HG02885 (cell line): ENCODE data around the gene SON.
"Not testable (repeated sequence)": the region's sequence is repeated elsewhere in the genome, so short reads cannot be mapped to it uniquely, and the experiment has no call there.

Experiments
- ATAC-seq: cut with Tn5 transposase; IDR thresholded peaks from one replicate; pipeline ENCODE4 v1.9.1; 2021; ENCODE audit warnings: mild to moderate bottlenecking; ENCODE audit not compliant: unreplicated experiment, poor library complexity

Gene SON

GRCh38 chr21:33566514-33566913 lies 23.7 kb downstream of the SON start:
- no peak for ATAC-seq

DNA sequence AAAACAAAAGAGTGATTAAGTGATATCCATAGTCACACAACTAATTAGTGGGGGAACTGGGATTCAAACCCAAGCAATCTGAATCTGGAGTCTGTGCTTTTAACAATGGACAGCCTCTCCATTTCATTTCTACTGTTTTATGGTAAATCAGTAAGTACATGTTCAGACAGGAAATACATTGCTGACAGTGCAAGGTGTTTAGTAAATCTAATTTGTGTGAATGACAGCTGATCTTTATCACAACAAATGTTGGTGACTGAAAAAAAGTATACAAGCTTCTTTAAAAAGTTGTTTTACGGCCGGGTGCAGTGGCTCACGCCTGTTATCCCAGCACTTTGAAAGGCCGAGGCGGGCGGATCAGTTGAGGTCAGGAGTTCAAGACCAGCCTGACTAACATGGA lies 25.1 kb downstream of the SON start:
- ATAC-seq, result no peak

- ATAC-seq, result no peak
Observed at GRCh38 chr21:33568448-33568847, 25.6 kb downstream of the SON start.

DNA sequence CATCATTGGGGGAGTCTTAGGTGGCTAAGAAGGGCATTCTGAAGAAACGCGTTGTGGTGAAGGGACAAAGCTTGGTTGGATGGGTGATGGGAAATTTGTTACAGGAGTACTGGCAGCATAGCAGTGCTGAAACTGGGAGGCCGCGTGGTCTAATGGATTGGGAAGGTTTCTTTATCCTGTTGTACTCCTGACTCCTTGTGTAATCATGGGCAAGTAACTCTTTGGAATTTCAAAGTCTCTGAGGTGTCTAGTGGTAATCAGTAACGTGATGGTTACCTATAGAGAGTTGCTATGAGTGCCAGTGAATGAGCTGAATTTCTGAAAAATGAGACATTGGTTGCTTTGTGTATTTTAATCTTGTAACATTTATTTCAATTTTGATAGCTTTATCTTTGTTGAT lies 27.2 kb downstream of the SON start:
- no peak for ATAC-seq

DNA sequence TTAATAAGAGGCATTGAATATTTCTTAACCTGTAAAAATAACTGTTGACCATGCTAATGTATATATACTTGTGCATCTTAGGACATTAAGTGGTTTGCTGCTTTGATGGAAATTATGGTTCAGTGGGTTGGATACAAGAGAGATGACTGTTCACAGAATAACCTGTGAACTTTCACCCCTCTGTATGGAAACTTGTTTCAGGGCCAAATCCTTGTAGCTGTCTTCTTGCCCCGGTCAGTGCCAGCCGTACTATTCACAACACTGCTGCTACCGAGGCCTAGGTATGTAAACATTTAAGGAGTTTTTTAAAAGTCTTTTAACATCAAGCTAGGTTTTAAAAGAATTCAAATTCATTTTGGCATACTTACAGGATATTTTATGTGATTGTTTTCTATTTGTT lies 29.5 kb downstream of the SON start:
- ATAC-seq, result no peak

- not testable (repeated sequence) for ATAC-seq
Observed at GRCh38 chr21:33576741-33577141, 33.9 kb downstream of the SON start.

DNA sequence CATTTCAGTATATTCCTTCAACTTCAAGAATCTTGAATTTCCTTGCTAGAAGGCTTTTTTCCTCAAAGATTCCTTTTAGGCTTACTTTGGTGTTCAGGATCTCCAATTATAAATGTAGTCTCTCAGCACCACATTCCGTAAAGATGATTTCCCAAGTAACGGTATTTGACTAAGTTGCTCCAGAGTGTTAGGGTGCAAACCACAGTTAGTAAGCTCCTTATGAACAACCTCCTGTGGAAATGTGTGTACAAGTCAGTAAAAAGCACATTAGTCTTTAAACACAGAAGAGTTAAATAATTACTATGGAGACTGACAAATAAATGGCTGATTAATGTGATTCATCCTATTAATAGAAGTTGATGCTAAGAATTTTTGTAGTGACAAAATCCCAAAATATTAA lies 35.4 kb downstream of the SON start:
- no peak for ATAC-seq

- no peak for ATAC-seq
Observed at GRCh38 chr21:33578959-33579542, 36.2 kb downstream of the SON start.

GRCh38 chr21:33584455-33584854 lies 41.6 kb downstream of the SON start:
- ATAC-seq, result no peak

- no peak for ATAC-seq
Observed at GRCh38 chr21:33586927-33587326, 44.1 kb downstream of the SON start.

- ATAC-seq, result peak; percentile 1
Observed at GRCh38 chr21:33587792-33588484, 45.1 kb downstream of the SON start.

GRCh38 chr21:33588485-33589335 lies 45.9 kb downstream of the SON start, which contains the start of gene DONSON:
DONSON (minus strand) TSS chr21:33588684; CDS start chr21:33588641, 43 bp downstream.
- peak; percentile 93 for ATAC-seq

DNA sequence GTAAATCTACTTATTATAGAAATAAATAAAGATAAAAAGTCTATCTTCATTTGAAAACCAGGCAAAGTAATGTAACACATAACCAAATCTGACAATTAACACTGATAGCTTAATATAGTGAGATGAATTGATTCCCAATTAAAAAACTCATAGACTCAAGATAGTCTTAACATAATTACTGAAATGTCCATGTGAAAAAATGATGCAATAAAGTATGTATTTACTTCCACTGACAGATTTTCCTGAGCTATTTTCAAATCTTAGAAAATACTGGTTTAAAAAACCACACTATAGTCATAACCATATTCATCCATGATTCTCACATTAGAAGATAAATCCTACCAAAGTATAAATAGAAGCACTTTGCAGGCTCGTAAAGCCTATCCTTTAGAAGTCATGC lies 55.2 kb downstream of the SON start:
- no peak for ATAC-seq

GRCh38 chr21:33608559-33608958 lies 65.7 kb downstream of the SON start:
- ATAC-seq, result no peak

DNA sequence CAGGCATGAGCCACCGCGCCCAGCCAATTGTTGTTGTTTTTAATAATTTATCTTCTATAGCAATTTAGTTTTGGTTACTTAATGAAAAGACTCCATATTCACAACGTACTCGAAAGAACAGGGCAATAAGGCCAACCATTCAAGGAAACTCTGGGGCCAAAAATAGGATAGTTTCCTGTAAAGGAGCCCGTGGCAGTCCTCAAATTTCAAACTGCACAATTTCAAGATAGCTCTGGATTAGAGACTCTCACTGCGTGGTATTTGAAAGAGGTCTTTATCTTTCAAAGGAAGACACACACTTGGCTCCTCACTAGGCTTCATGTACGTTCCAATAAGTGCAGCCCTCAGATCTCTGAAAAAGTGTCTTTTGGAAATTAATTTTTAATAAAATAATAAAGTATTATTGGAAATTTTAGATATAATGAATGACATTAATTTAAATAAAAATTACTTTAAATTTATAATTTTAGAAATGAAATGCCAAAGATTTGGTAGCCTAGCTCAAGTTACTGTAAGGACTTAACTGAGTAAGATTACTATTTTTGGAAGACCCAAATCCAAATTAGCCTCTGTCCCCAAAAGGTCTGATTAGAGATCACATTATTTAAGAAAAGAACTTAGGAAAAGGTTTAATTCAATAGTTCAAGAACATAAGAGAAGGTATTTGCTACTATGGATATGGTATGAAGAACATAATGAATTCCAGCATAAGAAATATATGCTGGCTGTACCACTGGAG lies 68.3 kb downstream of the SON start:
- ATAC-seq, result no peak

- not testable (repeated sequence) for ATAC-seq
Observed at GRCh38 chr21:33617565-33617964, 74.7 kb downstream of the SON start.

- no peak for ATAC-seq
Observed at GRCh38 chr21:33618407-33618806, 75.6 kb downstream of the SON start.

GRCh38 chr21:33619726-33620125 lies 76.9 kb downstream of the SON start:
- ATAC-seq, result no peak

DNA sequence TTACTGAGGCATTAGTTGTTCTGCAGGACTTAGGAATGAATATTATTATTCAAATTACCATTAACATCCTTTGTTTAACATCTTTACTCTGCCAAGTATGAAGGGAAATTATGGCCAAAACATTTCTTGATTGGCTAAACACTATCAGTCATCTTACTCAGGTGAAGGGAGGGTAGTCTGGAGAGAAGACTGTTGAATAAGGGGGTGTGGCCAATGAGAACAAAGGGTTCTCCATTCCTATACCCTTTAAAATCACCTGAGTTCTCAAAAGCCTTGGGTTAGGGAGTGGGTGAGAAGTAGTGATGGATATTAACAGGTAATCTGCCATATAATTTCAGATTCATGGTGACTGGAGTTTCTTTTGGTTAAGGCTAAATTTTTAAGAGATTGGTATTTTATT lies 79.4 kb downstream of the SON start:
- ATAC-seq, result no peak

GRCh38 chr21:33626151-33626550 lies 83.3 kb downstream of the SON start:
- not testable (repeated sequence) for ATAC-seq
